ENCODE data around the gene DFFA. TPM values are rescaled to one million over a fixed set of nuclear protein-coding genes. Genes with fewer than 3 reads are reported as not detected.

The DFFA gene
- total and polyA plus RNA-seq, 2 of the 4 experiments (the other 2 are of a cell fraction), result 28.1 to 62.6 TPM

DNA sequence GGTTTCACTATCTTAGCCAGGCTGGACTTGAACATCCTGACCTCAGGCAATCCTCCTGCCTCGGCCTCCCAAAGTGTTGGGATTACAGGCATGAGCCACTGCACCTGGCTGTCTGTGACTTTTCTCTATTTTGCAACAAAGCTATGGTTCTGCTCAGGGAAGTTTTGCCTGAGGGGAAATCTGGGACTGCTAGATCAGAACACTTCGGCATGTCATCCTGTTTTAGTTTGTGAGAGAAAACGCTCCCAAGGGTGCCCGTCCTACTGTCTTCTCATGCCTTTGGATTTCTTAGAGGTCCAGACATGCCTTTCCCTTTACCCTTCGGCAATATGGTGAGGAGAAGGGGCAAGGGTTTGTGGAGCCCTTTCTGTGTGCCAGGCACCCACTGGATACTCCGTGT is 28.1 kb downstream of the DFFA start:
- peaks cover 7% of the 10 kb centered on the region; the same call in 1 of the 2 replicates for H3K36me3 ChIP-seq (ENCODE audit: control insufficient read depth, insufficient read depth, low read length)
- H4K8ac ChIP-seq (ENCODE audit: low read depth in 2 of 2, low read length in 2 of 2), result no peak overlapping the region
- H3K79me1 ChIP-seq (ENCODE audit: low read depth in 1 of 2, low read length in 2 of 2), result no peaks in the 10 kb centered on the region; a peak in 1 of 4 replicates
- H3K4me1 ChIP-seq (ENCODE audit: control insufficient read depth, insufficient read depth, low read length), result no peaks in the 10 kb centered on the region
- DNase-seq (no peak), ATAC-seq (ENCODE audit: low read depth) (no peak)
- H2AFZ ChIP-seq (replicated peaks; ENCODE audit: low read length, poor library complexity), result no peak overlapping the region
- intact Hi-C loops (cut with micrococcal nuclease) (no loop called here), in situ Hi-C loops (cut with MboI; ENCODE audit: low sequenced_read_pairs) (no loop called here), dilution Hi-C loops (cut with HindIII; ENCODE audit: low sequenced_read_pairs, unreplicated experiment) (no loop called here)
- no peak overlapping the region for H2BK120ac ChIP-seq (ENCODE audit: low read depth, low read length)
- 0 out of 2 replicates have a peak, but pooled peaks cover 3% of the 10 kb centered on the region for H3K9me1 ChIP-seq (ENCODE audit: insufficient read depth, low read length)
- H4K5ac ChIP-seq (ENCODE audit: low read depth, low read length), result no peak overlapping the region
- H2BK5ac ChIP-seq (ENCODE audit: low read depth, low read length, poor library complexity, severe bottlenecking), result no peak overlapping the region
- no peak overlapping the region for H2BK15ac ChIP-seq (ENCODE audit: low read depth, low read length)
- TF ChIP-seq MAZ (IDR thresholded peaks at IDR 0.05; ENCODE audit: borderline replicate concordance, low read depth, low read length) (no peak), NFE2L2 (IDR thresholded peaks at IDR 0.05; ENCODE audit: low read depth, low read length) (no peak), RAD21 (IDR thresholded peaks at IDR 0.05; ENCODE audit: low read length) (no peak), FOS (IDR thresholded peaks at IDR 0.05; ENCODE audit: low read depth, low read length) (no peak)
- H3K9me3 ChIP-seq (ENCODE audit: control insufficient read depth, insufficient read depth, low read length), result no peaks in the 10 kb centered on the region
- no peak overlapping the region for H2BK20ac ChIP-seq (ENCODE audit: low read depth, low read length)
- no peak overlapping the region for H3K27ac ChIP-seq (ENCODE audit: insufficient read depth, low read length)
- no TSS peak for BruUV-seq (replicated peaks)
- no peak overlapping the region for H3K4ac ChIP-seq (ENCODE audit: low read depth, low read length)
- H4K91ac ChIP-seq (ENCODE audit: insufficient read depth, low read depth, low read length), result no peak overlapping the region
- no peaks in the 10 kb centered on the region for H4K20me1 ChIP-seq (ENCODE audit: insufficient read depth, low read length)
- no peak overlapping the region for H2AK9ac ChIP-seq (replicated peaks; ENCODE audit: low read depth, low read length, poor library complexity)
- H3K27me3 ChIP-seq (ENCODE audit: control insufficient read depth, insufficient read depth, low read length), result no peaks in the 10 kb centered on the region
- no peak overlapping the region for H2AK5ac ChIP-seq (ENCODE audit: low read depth, low read length)
- H3K14ac ChIP-seq (replicated peaks; ENCODE audit: low read depth, low read length), result no peak overlapping the region
- POLR2A ChIA-PET (ENCODE audit: unreplicated experiment), result no interaction called here
- H3K23ac ChIP-seq (ENCODE audit: low read depth, low read length), result no peak overlapping the region
- CTCF ChIA-PET, result no interaction called here
- H3K4me3 ChIP-seq (ENCODE audit: insufficient read depth, low read depth, low read length), result no peak overlapping the region
- no peak overlapping the region for H3K9ac ChIP-seq (ENCODE audit: low read depth, low read length)
- 86% methylated on average over 1 of the region's 6 CpGs; no CpG with 5 or more reads in 1 of the 2 experiments for WGBS, 2 experiments (ENCODE audit: extremely low coverage in 2 of 2, insufficient read length in 1 of 2)
- no peak overlapping the region for H3K18ac ChIP-seq (ENCODE audit: low read depth, low read length)
- no peak overlapping the region for H3K56ac ChIP-seq (ENCODE audit: extremely low read depth, insufficient read depth, low read length)
- H3K4me2 ChIP-seq (ENCODE audit: low read depth, low read length), result no peak overlapping the region
